Gastrocnemius medialis (tissue), 4 donors: Measurements from ENCODE around the gene JPT1. TPM values are rescaled to one million over a fixed set of nuclear protein-coding genes. Genes with fewer than 3 reads are reported as not detected.

Experiments used
- ATAC-seq, 2 donors: fragments of 150-250 bp; one replicate each; pipeline ENCODE4 v1.9.1; 2016
- DNase-seq, 2 donors: peaks; one replicate each; pipeline ENCODE4 v3.0.0-alpha.2; 2019
- H3K27ac ChIP-seq, 4 donors: fragments of 200-600 bp; sonication (generic); 1 replicate in 1 of 4; 2 replicates in 3 of 4; pipeline ENCODE4 v1.5.1; 2016 to 2018; ENCODE audit warnings: mild to moderate bottlenecking in 2 of 4, moderate library complexity in 1 of 4
- H3K27me3 ChIP-seq, 3 donors: fragments of 200-600 bp; sonication (generic) in 2 of 3; 1 replicate in 1 of 3; 2 replicates in 2 of 3; pipeline versions ENCODE4 v1.5.1 to v1.6.0; 2016 to 2019; ENCODE audit warnings: mild to moderate bottlenecking in 1 of 3, moderate library complexity in 1 of 3
- H3K36me3 ChIP-seq, 2 donors: fragments of 200-600 bp; sonication (generic) in 1 of 2; one replicate each; pipeline ENCODE4 v1.5.1; 2017 to 2018
- H3K4me1 ChIP-seq, 2 donors: fragments of 200-600 bp; sonication (generic) in 1 of 2; one replicate each; pipeline ENCODE4 v1.5.1; 2016 to 2017; ENCODE audit warnings: mild to moderate bottlenecking in 2 of 2
- H3K4me3 ChIP-seq, 4 donors: fragments of 200-600 bp; sonication (generic) in 3 of 4; 1 replicate in 1 of 4; 2 replicates in 3 of 4; pipeline ENCODE4 v1.5.1; 2016 to 2019; ENCODE audit warnings: mild to moderate bottlenecking in 2 of 4
- H3K9me3 ChIP-seq, 3 donors: fragments of 200-600 bp; sonication (generic) in 2 of 3; 1 replicate in 1 of 3; 2 replicates in 2 of 3; pipeline ENCODE4 v1.5.1; 2016 to 2019
- POLR2A ChIP-seq, 2 donors: fragments of 450-650 bp; IDR thresholded peaks; one replicate each; pipeline ENCODE4 v1.6.1; 2017; ENCODE audit warnings: antibody characterized with exemption in 2 of 2, mild to moderate bottlenecking in 2 of 2, moderate library complexity in 2 of 2
- in situ Hi-C, 4 donors: fragments of 200-750 bp; cut with MboI; loops; one replicate each; pipeline versions ENCODE4 v1.15.0 to v1.8.0; 2017; ENCODE audit warnings: low sequenced_read_pairs in 4 of 4
- intact Hi-C: fragments of 100-400 bp; cut with DNase I; formaldehyde crosslinking; loops from one replicate; pipeline ENCODE4 v1.15.1; 2023; ENCODE audit warnings: low total_unique reads
- total RNA-seq, 4 donors: library from RNA; depleted of rRNA; stranded (reverse); fragments of >200 nt; gene quantifications; one replicate each; pipeline versions ENCODE4 v1.1.0 to v1.2.3, GENCODE V29; 2016
- TF ChIP-seq, protein P1 (sequence below), 5 experiments: fragments of 450-650 bp in 3 of 5; fragments of 200-600 bp in 2 of 5; sonication (generic) in 2 of 5; IDR thresholded peaks in 4 of 5; conservative IDR thresholded peaks in 1 of 5; 1 replicate in 4 of 5; 2 replicates in 1 of 5; pipeline ENCODE4 v1.5.1; 2016 to 2019; ENCODE audit warnings: antibody characterized with exemption in 5 of 5, mild to moderate bottlenecking in 3 of 5, moderate library complexity in 3 of 5

The JPT1 gene
- total RNA-seq, 4 donors from 2014 or later: 35.5 to 113 (median 71.8) TPM

- Histone ChIP-seq H3K4me3 (peak within 1 kb of the TSS; percentile 78 to 92 (median 90)), H3K27ac (peak within 1 kb of the TSS; percentile 86 to 96 (median 90)), H3K27me3 (no peaks in the 10 kb centered on the region), H3K9me3 (no peaks in the 10 kb centered on the region), H3K36me3 (peaks cover 0 to 9% of the 10 kb centered on the region in 2 donors), H3K4me1 (peaks cover 0 to 12% of the 10 kb centered on the region in 2 donors)
- in situ Hi-C loops: no loop called here
- TF ChIP-seq, protein P1, sequence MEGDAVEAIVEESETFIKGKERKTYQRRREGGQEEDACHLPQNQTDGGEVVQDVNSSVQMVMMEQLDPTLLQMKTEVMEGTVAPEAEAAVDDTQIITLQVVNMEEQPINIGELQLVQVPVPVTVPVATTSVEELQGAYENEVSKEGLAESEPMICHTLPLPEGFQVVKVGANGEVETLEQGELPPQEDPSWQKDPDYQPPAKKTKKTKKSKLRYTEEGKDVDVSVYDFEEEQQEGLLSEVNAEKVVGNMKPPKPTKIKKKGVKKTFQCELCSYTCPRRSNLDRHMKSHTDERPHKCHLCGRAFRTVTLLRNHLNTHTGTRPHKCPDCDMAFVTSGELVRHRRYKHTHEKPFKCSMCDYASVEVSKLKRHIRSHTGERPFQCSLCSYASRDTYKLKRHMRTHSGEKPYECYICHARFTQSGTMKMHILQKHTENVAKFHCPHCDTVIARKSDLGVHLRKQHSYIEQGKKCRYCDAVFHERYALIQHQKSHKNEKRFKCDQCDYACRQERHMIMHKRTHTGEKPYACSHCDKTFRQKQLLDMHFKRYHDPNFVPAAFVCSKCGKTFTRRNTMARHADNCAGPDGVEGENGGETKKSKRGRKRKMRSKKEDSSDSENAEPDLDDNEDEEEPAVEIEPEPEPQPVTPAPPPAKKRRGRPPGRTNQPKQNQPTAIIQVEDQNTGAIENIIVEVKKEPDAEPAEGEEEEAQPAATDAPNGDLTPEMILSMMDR (IDR thresholded peaks at IDR 0.05 in 4 of 5, conservative IDR thresholded peaks at IDR 0.05 in 1 of 5): peak; percentile 74 to 82 (median 76)
- TF ChIP-seq POLR2A (IDR thresholded peaks at IDR 0.05): peak; percentile 36 to 72
- DNase-seq: peak; percentile 62 to 77
- intact Hi-C loops: loop anchor here (1.0 to 5.0 kb wide), 4 partner anchors 17 to 71 kb away; partner anchors contain the start of genes JPT1 and SUMO2
- peak; percentile 90 to 91 for ATAC-seq
Observed at GRCh38 chr17:75131278-75132017, 22.9 kb downstream of the JPT1 start, which contains the start of gene NT5C. NT5C (minus strand) TSS chr17:75131742; CDS start chr17:75131707, 35 bp downstream.

DNA sequence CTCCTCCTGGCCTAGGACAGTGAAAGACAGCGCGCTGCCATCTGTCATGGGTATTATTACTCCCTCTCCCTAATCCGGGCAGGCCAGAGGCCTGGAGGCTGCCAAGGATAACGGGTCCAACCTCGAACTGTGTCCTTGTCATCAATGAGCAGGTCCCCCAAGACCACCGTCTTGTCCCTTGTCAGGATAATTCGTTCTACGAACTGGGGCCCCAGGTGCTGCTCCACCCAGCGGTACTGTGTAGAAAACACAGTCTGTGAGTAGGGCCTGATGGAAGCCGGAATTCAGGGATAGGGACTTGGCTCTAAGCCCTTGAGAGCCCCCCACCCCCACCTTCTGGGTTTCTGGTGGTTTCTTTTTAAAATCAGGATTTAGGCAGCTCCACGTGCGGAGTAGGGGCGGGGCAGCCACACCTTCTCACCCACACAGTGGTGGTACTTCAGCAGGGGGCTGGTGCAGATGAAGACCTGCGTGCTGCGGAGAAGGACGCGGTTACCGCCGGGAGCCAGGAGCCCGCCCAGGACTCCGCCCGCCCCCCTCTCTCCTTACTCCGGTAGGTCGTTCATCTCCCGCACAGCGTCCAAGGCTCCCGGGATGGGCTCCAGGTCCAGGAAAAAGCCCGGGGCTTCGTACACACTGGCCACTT lies 23.6 kb downstream of the JPT1 start:
- no peak for TF ChIP-seq POLR2A (IDR thresholded peaks at IDR 0.05)
- TF ChIP-seq, protein P1 (IDR thresholded peaks at IDR 0.05 in 4 of 5, conservative IDR thresholded peaks at IDR 0.05 in 1 of 5): no peak
- intact Hi-C loops (loop anchor here (1.0 to 5.0 kb wide), 4 partner anchors 16 to 70 kb away; partner anchors contain the start of genes JPT1 and SUMO2), in situ Hi-C loops (no loop called here)
- ATAC-seq (peak; percentile 53 to 61), DNase-seq (no peak)
- peak overlapping the region; percentile 86 to 96 (median 90) for H3K27ac ChIP-seq
- no peaks in the 10 kb centered on the region for H3K27me3 ChIP-seq
- peak overlapping the region; percentile 78 to 92 (median 90) for H3K4me3 ChIP-seq
- no peaks in the 10 kb centered on the region for H3K9me3 ChIP-seq
- peaks cover 0 to 9% of the 10 kb centered on the region in 2 donors for H3K36me3 ChIP-seq
- peaks cover 0 to 12% of the 10 kb centered on the region in 2 donors for H3K4me1 ChIP-seq

- no peaks in the 10 kb centered on the region for H3K9me3 ChIP-seq
- intact Hi-C loops: loop anchor here (2.0 to 5.0 kb wide), 2 partner anchors 25 to 52 kb away; partner anchors contain the start of genes JPT1 and SUMO2
- peaks cover 0 to 9% of the 10 kb centered on the region in 2 donors for H3K36me3 ChIP-seq
- peak overlapping the region; percentile 86 to 96 (median 90) for H3K27ac ChIP-seq
- TF ChIP-seq, protein P1 (IDR thresholded peaks at IDR 0.05 in 4 of 5, conservative IDR thresholded peaks at IDR 0.05 in 1 of 5): no peak
- peaks cover 0 to 12% of the 10 kb centered on the region in 2 donors for H3K4me1 ChIP-seq
- ATAC-seq (no peak), DNase-seq (no peak)
- H3K27me3 ChIP-seq: no peaks in the 10 kb centered on the region
- in situ Hi-C loops: no loop called here
- peak overlapping the region in 3 of 4 donors; percentile 78 to 92 (median 88) for H3K4me3 ChIP-seq
Observed at GRCh38 chr17:75130059-75130631, 24.2 kb downstream of the JPT1 start.

DNA sequence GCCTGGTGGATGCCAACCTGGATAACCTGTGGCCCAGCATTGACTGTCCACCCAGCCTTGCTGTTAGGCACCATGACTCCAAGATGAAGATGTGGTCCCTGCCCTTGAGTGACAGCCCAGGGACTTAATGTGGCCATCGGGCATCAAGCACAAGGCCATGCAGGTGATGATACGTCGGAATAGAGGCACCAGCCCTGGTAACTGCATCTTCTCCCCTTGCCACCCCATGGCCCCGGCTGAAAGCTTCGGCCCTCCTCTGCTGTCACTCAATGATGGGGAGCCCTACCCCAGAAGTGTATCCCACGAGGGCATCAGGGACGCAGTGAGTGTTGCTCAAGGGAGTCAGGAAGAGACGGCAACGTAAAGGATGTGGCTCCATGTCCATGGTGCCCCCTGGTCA lies 24.7 kb downstream of the JPT1 start:
- peaks cover 0 to 12% of the 10 kb centered on the region in 2 donors for H3K4me1 ChIP-seq
- no peaks in the 10 kb centered on the region for H3K9me3 ChIP-seq
- ATAC-seq (no peak), DNase-seq (no peak)
- no peak overlapping the region for H3K4me3 ChIP-seq
- no peak for TF ChIP-seq POLR2A (IDR thresholded peaks at IDR 0.05)
- TF ChIP-seq, protein P1 (IDR thresholded peaks at IDR 0.05 in 4 of 5, conservative IDR thresholded peaks at IDR 0.05 in 1 of 5): no peak
- no peaks in the 10 kb centered on the region for H3K27me3 ChIP-seq
- intact Hi-C loops (no loop called here), in situ Hi-C loops (loop anchor here in 1 of 4 donors (10.0 kb wide), 1 partner anchor 45 kb away; no protein-coding TSS in a partner anchor)
- H3K27ac ChIP-seq: no peak overlapping the region
- H3K36me3 ChIP-seq: peaks cover 0 to 9% of the 10 kb centered on the region in 2 donors
